Cardiac septum (tissue), 1 donor: ENCODE data around the gene PITPNM1. TPM values are rescaled to one million over a fixed set of nuclear protein-coding genes. Genes with fewer than 3 reads are reported as not detected.

Experiments used
- DNase-seq: peaks from one replicate; pipeline ENCODE4 v3.0.0-alpha.2; 2020; ENCODE audit warnings: low spot score
- intact Hi-C: fragments of 100-400 bp; cut with DNase I; formaldehyde crosslinking; loops from one replicate; pipeline ENCODE4 v1.14.0; 2022
- total RNA-seq: library from RNA; stranded (reverse); fragmentation: NEBNext Ultra II Directional; extraction: Animal tissue kit (Norgen Biotek cat#: 25700); gene quantifications from one replicate; pipeline ENCODE4 v1.2.1, GENCODE V29; 2021
- donor health status: DM: no; HTN: no; CAD: no.

The PITPNM1 gene
- total RNA-seq, 1 donor from 2014 or later: 40.0 TPM

- DNase-seq: no peak
- intact Hi-C loops: loop anchor here (2.0 to 5.0 kb wide), 3 partner anchors 38 to 149 kb away; partner anchors contain the start of genes RAD9A and TMEM134
Observed at GRCh38 chr11:67506426-67507051, 1.4 kb upstream of the PITPNM1 start.

DNA sequence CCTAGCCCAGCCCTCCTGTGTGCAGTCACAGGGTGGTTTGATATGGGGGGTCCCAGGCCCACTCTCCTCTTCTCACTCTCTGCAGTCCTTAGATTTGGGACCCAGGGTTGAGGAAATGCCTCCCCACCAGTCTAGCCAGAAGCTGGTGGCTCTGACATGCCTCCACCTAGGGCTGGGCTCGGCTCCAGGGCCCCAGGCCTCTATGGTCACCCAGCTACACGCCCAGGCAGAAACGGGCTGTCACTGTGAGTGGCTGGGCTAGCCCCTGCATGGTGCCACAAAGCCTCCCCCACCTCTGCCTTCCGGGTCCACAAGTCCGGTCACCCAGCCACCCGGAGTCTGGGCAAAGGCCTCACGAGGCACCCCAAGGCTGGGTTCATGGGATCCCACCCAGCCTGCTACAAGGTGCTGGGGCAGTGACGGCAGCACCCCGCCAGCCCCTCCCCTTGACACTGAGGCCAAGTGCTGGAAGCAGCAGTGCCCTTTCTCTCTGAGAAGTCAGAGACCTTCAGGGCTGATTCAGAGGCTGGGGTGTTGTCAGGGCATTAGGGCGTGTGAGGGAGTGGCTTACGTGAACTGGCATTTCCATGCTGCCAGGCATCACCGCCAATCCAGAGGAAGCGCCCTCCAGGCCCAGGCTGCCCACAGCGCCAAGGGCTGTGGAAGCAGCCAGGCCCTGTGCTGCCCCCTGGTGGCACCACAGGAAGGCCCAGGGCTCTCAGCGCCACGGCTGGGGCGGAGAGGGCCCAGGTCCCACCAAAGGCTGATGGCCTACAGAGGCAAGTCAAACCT is 638 bp upstream of the PITPNM1 start:
- intact Hi-C loops: loop anchor here (2.0 to 5.0 kb wide), 3 partner anchors 37 to 148 kb away; partner anchors contain the start of genes RAD9A and TMEM134
- DNase-seq: peak; percentile 94

DNA sequence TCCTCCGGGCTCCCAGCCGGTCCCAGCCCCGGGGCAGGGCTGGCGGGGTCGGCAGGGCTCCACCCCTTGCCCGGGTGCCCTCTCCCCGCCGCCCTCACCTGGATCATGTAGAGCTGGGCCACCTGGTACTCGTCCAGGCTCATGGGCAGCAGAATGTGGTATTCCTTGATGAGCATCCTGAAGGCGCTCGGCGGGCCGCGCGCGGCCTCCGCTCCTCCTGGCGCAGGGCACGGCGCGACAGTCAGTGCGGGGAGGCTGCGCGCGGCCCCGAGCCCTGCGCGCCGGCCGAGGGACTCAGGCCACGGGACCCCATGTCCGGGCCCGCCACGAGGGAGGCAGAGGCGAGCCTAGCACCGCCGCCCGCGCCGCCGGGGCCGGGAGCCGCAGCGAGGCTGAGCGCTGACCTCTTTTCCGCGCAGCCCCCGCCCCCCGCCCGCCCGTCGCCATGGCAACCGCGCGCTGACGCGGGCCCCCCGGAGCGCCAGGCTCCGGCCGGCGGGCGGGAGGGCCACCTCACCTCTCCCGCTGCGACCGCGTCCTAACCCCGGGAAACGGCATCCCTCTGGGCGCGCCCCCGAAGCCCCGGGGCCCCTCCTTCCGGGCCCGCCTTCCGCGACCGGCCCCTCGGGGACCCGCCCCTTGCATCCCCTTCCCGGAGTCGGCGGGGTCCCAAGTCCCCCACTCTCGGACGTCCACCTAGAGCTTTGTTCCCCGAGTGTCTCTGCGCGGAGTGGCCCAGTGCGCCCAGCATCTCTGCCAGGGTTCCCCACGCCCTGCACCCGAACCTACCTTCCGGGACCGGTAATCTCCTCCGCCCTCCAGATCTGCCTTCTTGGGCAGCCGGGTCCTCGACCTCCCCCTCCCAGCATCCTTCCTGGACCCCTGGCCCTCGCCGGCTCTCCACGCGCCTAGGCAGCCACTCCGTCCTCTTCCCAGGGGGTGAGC is 886 bp downstream of the PITPNM1 start:
- no peak for DNase-seq
- intact Hi-C loops: no loop called here

DNA sequence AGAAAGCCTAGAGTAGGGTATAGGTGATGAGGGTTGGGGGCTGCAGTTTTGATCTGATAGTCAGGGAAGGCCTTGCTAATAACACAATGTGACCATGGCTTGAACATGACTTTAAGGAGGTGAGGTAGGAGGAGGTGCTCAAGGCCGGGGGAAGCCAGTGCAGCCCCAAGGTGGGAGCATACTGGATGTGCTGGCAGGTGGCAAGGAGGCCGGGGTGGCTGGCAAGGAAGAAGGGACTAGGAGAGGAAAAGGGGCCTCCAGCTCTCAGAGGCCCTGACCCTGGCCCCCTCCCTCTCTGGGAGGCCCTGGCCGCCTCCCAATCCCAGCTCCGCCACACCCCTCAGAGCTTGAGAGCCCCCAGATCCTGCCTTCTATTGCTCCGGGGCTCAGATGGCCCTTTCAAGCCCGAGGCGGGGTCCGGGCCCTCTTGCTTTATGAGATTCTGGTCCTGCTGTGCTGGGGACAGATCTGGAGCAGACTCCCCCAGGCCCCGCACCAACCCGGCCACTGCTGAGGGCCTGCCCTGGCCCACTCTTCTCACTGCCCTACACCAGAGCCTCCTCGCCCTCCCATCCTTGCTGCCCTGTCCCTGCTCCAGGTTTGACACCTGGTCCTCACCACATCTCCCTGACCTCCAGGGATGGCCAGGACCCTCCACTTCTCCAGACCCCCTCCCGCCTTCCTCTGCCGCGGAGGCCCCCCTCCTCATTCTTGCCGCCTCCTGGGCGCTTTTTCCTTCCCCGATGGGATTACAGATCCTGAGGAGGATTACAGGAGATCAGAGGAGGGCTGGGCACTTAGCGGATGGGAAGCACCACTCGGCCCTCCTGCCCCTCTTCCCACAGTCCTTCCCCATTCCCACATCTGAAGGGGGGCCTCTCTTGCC is 1.8 kb downstream of the PITPNM1 start:
- intact Hi-C loops: no loop called here

DNA sequence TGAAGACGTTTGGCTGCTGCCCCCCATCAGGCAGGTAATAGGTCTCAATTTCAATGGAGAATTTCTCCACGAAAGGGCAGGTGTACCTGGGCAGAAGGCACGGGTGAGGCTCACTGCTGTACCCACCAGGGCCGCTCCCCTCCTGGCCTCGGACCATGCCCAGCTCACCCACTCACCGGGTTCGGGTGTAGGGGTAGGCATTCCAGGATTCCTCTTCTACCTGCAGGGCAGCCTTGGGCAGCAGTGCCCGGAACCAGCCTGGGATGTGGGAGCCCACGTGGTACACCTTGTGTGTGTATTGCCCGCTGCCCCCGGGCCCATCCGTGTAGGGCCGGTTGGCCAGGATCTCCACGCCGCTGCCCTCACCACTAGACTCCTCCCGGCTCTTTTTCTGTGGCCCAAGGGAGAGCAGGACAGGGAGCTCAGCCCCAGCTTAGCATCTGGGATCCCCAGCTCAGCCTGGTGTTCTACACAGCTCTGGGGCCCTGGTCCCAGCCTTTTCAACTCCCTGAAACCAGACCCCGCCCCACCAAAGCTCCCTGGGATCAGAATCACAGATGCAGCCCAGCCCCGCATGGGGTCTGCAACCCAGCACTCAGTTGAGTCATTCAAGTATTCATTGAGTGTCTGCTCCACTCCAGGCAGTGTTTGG is 2.7 kb downstream of the PITPNM1 start:
- intact Hi-C loops: no loop called here
- no peak for DNase-seq

More for the DNA sequence above, 1.8 kb downstream of the PITPNM1 start:
- no peak for DNase-seq

DNA sequence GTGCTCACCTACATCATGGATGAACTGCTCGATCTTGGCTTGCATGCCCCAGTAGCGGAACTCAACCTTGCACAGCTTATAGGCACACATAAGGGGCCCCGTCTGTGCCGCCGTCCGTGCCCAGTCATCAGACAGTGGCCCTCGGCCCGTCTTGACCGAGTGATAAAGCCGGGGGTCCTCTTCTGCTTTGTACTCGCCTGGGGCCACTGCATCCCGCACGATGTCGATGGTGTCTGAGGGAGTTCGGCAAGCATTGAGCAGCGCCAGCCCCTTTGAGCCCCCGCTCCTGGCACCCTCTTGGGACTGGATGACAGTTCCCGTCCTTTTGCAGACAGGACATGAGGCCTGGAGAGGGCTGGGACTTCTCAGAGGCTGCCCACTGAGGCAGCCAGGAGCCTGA is 3.3 kb downstream of the PITPNM1 start:
- DNase-seq: no peak
- intact Hi-C loops: no loop called here

- no peak for DNase-seq
- intact Hi-C loops: no loop called here
Observed at GRCh38 chr11:67500831-67501715, 4.1 kb downstream of the PITPNM1 start.

GRCh38 chr11:67500484-67500821 is 4.7 kb downstream of the PITPNM1 start:
- intact Hi-C loops: no loop called here

GRCh38 chr11:67499808-67500483 is 5.2 kb downstream of the PITPNM1 start:
- intact Hi-C loops: no loop called here
- DNase-seq: no peak

More at GRCh38 chr11:67500484-67500821, 4.7 kb downstream of the PITPNM1 start:
- no peak for DNase-seq

- intact Hi-C loops: no loop called here
- no peak for DNase-seq
Observed at GRCh38 chr11:67498544-67498972, 6.6 kb downstream of the PITPNM1 start.

DNA sequence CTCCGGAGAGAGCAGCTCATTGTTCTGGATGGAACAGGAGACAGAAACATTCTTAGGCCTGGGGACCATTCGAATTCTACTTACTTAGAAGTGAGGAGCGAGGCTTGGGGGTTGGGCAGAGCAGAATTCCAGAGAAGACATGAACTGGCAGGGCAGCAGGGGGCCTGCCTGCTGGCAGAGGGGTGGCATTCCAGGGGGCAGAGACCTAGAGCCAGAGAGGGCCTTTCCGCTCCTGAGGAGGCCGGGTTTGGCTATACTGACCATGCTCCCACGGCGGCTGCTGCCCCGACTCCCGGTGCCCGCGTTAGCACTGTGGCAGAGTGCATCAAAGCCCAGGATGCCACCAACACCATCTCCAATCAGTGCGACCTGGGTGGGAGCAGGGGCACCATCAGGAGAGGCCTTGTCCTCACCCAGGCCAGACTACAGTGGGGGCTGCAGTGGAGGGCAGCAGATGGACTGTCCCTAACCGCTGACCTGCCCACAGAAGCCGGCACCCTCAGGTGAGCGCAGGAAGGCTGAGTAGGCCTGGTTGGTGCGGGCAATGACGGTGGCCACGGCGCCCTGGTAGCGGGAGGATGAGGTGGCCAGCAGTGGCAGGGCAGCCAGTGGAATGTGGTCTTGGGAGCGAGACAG is 7.4 kb downstream of the PITPNM1 start:
- intact Hi-C loops: no loop called here
- no peak for DNase-seq

DNA sequence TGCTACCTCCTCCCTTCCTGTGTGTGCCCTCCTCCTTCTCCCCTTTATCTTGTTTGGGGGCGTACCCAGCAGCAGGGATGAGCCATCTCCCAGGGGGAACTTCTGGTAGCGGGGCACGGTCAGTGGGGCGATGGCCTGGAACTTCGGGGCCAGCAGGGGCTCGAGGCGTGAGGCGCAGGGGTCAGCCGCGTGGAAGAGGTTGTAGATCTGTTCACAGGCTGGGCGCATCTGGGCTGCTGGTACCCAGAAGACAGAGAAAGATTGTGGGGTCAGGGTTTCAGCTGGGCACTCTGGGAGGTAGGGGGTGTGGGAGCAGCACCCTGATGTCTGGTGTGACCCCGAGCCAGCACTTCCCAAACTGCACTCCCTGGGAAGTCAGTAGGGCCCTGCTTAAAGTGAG is 9.1 kb downstream of the PITPNM1 start:
- DNase-seq: no peak
- intact Hi-C loops: no loop called here

DNA sequence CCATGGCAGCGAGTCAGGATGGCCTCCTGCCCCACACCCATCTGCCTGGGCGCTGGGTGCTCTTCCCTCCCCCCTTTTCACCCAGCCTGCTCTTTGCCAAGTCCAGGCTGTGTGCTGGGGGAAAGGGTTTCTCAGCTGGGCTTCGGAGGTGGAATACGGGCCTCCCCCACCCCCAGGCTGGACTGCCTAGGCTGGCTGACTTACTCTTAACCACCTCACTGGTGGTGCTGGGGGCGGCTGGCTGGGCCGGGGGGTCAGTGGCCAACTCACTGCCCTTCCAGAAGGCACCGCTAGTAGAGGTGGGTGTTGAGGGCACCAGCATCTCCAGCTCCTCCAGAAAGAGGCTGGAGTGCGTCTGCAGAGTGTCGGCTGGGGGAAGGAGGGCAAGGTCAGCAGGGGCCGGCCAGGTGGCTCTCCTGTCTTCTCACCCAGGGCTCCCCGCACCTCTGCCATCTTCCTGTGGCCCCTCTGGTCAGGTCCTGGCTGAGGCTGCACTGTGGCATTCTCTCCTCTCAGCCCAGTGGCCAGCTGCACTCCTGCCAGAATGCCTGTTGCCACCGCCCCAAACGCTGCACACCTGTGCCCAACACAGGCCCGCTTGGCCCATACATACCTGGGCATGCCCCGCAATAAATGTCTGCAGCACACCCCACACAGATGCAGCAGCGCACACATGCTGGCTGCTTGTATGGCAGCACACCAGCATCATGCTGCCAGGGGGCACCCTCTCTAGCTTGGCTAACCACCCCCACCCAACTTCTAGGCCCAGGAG is 9.7 kb downstream of the PITPNM1 start:
- intact Hi-C loops: no loop called here
- DNase-seq: no peak

DNA sequence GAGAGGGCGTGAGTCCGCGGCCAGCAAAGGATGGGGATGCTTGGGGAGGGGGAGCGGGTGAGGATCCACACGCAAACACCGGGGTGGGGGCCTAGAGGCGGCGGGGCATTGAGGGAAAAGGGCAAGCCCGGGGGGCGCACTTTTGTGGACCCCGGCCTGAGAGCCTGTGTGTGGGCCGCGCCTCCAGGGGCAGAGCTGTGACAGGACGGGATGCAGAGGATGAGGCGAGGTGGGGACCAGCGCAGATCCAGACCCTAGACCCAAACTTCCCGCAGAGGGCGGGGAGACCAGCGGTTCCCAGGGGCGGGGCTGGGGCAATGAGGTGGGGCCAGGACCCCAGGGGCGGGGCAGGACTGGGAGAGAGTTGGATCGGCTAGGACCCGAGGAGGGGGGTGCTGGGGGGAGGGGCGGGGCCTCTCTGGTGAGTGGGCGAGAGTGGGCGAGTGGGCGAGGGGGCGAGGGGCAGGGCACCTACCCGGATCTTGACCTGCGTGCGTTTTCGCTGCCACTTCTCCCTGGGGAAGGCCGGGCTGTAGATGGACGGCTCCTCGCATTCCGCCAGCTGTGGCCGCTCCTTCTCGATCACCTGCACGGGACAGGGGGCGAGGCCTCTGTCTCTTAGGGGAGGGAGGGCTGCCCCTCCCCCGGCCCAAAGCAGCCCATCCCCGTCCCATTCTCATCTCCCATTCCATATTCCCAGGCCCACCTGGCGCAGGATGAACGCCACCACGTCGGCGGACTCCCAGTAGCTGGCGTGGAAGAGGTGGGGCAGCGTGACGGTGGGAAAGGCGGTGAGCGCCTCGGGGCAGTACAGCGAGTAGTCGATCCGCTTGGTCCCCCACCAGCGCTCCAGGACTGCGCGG is 10.6 kb downstream of the PITPNM1 start:
- intact Hi-C loops: no loop called here
- no peak for DNase-seq
